Stomach (tissue), 4 donors: ENCODE results near the gene RNFT2.

Experiments used
- CTCF ChIP-seq, 7 experiments: fragments of 450-650 bp in 4 of 7; fragments of 200-600 bp in 3 of 7; sonication (generic) in 3 of 7; IDR thresholded peaks; one replicate each; pipeline ENCODE4 v1.5.1; 2016 to 2019; ENCODE audit warnings: antibody characterized with exemption in 7 of 7, control low read depth in 2 of 7, mild to moderate bottlenecking in 1 of 7
- EP300 ChIP-seq: sonication (generic); formaldehyde crosslinking; IDR thresholded peaks from one replicate; pipeline ENCODE4 v1.6.1; 2017; ENCODE audit warnings: antibody characterized with exemption
- POLR2A ChIP-seq, 4 donors: fragments of 450-650 bp; IDR thresholded peaks; one replicate each; pipeline ENCODE4 v1.6.1; 2016; ENCODE audit warnings: antibody characterized with exemption in 4 of 4, control low read depth in 2 of 4, mild to moderate bottlenecking in 1 of 4, moderate library complexity in 1 of 4
- POLR2AphosphoS5 ChIP-seq, 3 donors: sonication (generic); formaldehyde crosslinking; IDR thresholded peaks; one replicate each; pipeline ENCODE4 v1.6.1; 2016; ENCODE audit warnings: antibody characterized with exemption in 3 of 3

DNA sequence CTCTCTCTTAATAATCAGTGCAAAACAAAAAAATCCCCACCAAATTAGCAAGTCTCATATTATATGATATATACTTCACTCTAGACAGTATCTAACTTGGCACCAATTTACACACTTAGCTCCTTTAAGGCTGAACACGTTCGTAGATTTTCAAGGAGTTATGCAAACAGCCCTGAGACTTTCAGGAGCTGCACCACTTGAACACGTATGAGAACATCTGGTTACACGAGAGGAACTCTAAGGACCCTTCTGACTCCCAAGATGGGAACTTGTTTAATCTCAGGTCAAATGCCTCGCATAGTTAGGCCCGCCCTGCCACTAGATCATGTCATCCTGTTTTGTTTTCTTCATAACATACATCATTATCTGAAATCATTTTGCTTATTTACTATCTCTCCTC lies 10.2 kb upstream of the RNFT2 start:
- no peak for TF ChIP-seq CTCF (IDR thresholded peaks at IDR 0.05)
- TF ChIP-seq POLR2A (IDR thresholded peaks at IDR 0.05), result no peak
- TF ChIP-seq POLR2AphosphoS5 (IDR thresholded peaks at IDR 0.05), result no peak
- no peak for TF ChIP-seq EP300
